Bronchial epithelial cell (primary cell): ENCODE data around the gene ADAMTS16. TPM values are rescaled to one million over a fixed set of nuclear protein-coding genes. Genes with fewer than 3 reads are reported as not detected.

Source experiments
- DNase-seq: peaks from one replicate; pipeline ENCODE4 v3.0.0-alpha.2; 2010; ENCODE audit warnings: low read depth
- FAIRE-seq: peaks from 2 replicates; lab custom pipeline; 2011; peaks lifted over from hg19 to GRCh38; lab: Jason Lieb, UNC
- H3K27me3 ChIP-seq: 2 replicates; pipeline ENCODE4 v1.5.1; 2011; ENCODE audit warnings: low read length; ENCODE audit not compliant: control insufficient read depth, insufficient read depth
- H3K36me3 ChIP-seq: 2 replicates; pipeline ENCODE4 v1.5.1; 2011; ENCODE audit warnings: low read length; ENCODE audit not compliant: control insufficient read depth, insufficient read depth
- H3K4me3 ChIP-seq: 2 replicates; pipeline ENCODE4 v1.5.1; 2011; ENCODE audit warnings: mild to moderate bottlenecking, low read depth, low read length, control low read depth
- total RNA-seq: library from RNA; depleted of rRNA; stranded (reverse); fragments of >200 nt; gene quantifications from 2 replicates; pipeline ENCODE4 v1.2.1, GENCODE V29; 2014
- TF ChIP-seq, protein P1 (sequence below): IDR thresholded peaks from 2 replicates; pipeline ENCODE4 v1.5.1; 2011; ENCODE audit warnings: mild to moderate bottlenecking, moderate library complexity, low read length, control low read depth, inconsistent platforms; ENCODE audit not compliant: insufficient read depth, severe bottlenecking

The ADAMTS16 gene, protein sequence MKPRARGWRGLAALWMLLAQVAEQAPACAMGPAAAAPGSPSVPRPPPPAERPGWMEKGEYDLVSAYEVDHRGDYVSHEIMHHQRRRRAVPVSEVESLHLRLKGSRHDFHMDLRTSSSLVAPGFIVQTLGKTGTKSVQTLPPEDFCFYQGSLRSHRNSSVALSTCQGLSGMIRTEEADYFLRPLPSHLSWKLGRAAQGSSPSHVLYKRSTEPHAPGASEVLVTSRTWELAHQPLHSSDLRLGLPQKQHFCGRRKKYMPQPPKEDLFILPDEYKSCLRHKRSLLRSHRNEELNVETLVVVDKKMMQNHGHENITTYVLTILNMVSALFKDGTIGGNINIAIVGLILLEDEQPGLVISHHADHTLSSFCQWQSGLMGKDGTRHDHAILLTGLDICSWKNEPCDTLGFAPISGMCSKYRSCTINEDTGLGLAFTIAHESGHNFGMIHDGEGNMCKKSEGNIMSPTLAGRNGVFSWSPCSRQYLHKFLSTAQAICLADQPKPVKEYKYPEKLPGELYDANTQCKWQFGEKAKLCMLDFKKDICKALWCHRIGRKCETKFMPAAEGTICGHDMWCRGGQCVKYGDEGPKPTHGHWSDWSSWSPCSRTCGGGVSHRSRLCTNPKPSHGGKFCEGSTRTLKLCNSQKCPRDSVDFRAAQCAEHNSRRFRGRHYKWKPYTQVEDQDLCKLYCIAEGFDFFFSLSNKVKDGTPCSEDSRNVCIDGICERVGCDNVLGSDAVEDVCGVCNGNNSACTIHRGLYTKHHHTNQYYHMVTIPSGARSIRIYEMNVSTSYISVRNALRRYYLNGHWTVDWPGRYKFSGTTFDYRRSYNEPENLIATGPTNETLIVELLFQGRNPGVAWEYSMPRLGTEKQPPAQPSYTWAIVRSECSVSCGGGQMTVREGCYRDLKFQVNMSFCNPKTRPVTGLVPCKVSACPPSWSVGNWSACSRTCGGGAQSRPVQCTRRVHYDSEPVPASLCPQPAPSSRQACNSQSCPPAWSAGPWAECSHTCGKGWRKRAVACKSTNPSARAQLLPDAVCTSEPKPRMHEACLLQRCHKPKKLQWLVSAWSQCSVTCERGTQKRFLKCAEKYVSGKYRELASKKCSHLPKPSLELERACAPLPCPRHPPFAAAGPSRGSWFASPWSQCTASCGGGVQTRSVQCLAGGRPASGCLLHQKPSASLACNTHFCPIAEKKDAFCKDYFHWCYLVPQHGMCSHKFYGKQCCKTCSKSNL
- not detected in 2 replicates for total RNA-seq

DNA sequence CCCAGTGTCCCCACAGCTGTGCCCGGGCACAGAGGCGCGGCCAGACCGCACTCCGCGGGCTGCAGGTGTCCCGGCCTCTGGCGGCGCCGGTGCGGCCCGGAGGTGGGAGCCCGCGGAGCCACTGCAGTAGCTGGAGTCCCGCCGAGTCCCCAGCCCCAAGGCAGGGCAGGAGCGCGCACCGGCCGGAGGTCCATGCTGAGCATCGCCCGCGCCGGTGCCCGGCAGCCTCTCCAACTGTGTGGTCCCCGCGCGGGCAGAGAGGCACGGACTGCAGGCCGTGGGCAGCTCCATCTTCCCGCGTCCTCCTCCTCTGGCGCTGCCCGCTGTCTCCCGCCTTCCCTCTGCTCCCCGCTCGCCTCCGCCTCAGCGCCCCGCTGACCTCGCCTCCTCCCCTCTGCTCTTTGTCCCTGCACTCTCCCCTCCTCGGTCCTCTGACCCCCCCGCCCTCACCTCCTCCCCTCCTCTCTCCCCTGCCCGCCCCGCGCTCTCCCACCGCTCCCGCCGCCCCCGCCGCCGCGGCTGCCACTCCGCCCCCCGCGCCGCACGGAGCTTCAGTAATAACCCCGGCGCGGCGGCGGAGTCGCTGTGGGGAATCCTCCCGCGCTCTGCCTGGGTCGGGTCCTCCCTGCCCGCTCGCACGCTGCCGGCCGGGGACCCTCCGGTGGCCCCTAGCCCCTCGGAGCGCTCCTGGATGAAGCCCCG, at the start of gene ADAMTS16:
Gene ADAMTS16 (plus strand): TSS at position 554 of the 702 bp plus-strand sequence. CDS start 138 bp downstream, at position 692.
- TF ChIP-seq, protein P1, sequence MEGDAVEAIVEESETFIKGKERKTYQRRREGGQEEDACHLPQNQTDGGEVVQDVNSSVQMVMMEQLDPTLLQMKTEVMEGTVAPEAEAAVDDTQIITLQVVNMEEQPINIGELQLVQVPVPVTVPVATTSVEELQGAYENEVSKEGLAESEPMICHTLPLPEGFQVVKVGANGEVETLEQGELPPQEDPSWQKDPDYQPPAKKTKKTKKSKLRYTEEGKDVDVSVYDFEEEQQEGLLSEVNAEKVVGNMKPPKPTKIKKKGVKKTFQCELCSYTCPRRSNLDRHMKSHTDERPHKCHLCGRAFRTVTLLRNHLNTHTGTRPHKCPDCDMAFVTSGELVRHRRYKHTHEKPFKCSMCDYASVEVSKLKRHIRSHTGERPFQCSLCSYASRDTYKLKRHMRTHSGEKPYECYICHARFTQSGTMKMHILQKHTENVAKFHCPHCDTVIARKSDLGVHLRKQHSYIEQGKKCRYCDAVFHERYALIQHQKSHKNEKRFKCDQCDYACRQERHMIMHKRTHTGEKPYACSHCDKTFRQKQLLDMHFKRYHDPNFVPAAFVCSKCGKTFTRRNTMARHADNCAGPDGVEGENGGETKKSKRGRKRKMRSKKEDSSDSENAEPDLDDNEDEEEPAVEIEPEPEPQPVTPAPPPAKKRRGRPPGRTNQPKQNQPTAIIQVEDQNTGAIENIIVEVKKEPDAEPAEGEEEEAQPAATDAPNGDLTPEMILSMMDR, result no peak
- H3K36me3 ChIP-seq, result no peaks in the 10 kb centered on the region
- no peak within 1 kb of the TSS for H3K4me3 ChIP-seq
- FAIRE-seq (no peak), DNase-seq (no peak)
- peaks cover 5% of the 10 kb centered on the region for H3K27me3 ChIP-seq

DNA sequence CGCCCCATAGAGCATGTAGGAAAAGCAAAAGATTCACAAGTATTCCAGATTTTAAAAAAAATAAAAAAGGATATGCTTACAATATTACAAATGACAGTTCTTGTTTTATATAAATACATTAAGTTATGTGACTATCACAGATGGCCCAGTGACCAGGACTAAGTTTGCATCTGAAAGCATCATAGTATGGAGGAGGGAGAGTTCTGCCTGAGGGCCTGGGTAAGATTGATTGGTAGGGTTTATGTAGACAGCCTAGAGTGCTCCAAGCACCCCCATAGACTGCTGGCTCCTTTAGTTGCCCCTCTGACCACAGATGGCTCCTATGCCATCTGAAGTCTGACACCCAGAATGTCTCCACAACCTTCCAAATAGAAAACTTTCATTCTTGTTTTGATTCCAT, 48.0 kb upstream of the ADAMTS16 start:
- Histone ChIP-seq H3K27me3 (no peaks in the 10 kb centered on the region), H3K4me3 (no peak overlapping the region), H3K36me3 (no peaks in the 10 kb centered on the region)
- TF ChIP-seq, protein P1, result no peak
- FAIRE-seq (no peak), DNase-seq (no peak)

DNA sequence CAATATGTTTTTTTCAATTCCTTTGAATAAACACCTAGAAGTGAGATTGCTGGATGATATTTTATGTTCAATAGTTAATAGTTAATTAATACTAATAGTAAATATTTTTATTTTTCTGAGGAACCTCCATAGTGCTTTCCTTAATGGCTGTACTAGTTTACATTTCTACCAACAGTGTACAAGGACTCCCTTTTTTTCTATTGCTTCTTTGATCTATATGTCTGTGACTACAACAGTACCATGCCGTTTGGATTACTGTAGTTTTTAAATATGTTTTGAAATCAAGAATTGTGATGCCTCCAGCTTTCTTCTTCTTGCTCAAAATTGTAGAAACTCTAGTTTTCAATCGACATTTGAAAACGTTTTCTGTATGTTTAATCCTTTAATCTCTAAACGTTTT, 39.5 kb upstream of the ADAMTS16 start:
- FAIRE-seq (no peak), DNase-seq (no peak)
- no peak overlapping the region for H3K4me3 ChIP-seq
- H3K27me3 ChIP-seq, result no peaks in the 10 kb centered on the region
- TF ChIP-seq, protein P1, result no peak
- no peaks in the 10 kb centered on the region for H3K36me3 ChIP-seq

DNA sequence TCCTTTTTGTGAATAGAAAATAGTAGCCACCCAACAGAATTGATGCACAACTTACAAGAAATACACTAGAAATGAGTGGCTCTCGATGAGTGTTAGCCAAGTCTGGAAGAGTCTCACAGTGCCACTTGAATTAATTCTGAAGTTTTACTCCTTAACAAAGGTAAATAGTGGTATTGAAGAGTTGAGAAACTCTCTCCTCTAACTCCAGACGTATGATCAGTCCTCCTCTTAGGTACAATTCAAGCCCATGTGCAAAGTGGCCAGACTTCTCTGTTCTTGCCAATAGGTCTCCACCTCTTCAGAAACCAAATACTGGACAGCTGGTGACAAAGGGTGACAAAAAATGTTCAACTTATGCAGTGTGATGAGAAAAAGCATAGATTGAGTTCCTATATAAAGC, 38.5 kb upstream of the ADAMTS16 start:
- H3K27me3 ChIP-seq, result no peaks in the 10 kb centered on the region
- no peak for FAIRE-seq

More for the DNA sequence above, 38.5 kb upstream of the ADAMTS16 start:
- DNase-seq, result no peak
- TF ChIP-seq, protein P1, result no peak
- H3K4me3 ChIP-seq, result no peak overlapping the region
- no peaks in the 10 kb centered on the region for H3K36me3 ChIP-seq
